Neural progenitor cell (in vitro differentiated cells): ENCODE data around the gene STK39.

Experiments used
- EZH2 ChIP-seq: fragments of 200-600 bp; sonication (generic); IDR thresholded peaks from 2 replicates; pipeline ENCODE4 v1.6.1; 2017; ENCODE audit warnings: antibody characterized with exemption, mild to moderate bottlenecking, moderate library complexity
- TF ChIP-seq, protein P1 (sequence below): fragments of 200-600 bp; sonication (generic); IDR thresholded peaks from 2 replicates; pipeline ENCODE4 v1.5.1; 2017; ENCODE audit warnings: antibody characterized with exemption, mild to moderate bottlenecking

DNA sequence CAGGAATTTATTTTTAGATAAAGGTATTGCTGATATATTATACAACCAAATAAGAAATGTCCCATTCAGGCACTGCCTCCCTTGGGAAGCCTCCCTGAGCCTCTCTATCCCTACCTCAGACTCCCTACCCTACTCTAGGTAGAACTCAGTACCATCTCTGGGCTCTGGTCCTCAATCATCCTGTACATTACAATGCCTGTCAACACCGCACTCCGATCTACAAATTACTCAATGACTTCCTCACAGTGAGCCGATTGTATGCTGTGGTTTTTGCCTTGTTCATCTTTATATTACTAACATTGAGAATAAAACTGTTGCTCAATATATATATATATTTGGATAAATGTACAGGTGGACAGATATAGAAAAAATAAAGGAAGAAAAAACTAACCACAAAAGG is 207.5 kb downstream of the STK39 start:
- TF ChIP-seq, protein P1, sequence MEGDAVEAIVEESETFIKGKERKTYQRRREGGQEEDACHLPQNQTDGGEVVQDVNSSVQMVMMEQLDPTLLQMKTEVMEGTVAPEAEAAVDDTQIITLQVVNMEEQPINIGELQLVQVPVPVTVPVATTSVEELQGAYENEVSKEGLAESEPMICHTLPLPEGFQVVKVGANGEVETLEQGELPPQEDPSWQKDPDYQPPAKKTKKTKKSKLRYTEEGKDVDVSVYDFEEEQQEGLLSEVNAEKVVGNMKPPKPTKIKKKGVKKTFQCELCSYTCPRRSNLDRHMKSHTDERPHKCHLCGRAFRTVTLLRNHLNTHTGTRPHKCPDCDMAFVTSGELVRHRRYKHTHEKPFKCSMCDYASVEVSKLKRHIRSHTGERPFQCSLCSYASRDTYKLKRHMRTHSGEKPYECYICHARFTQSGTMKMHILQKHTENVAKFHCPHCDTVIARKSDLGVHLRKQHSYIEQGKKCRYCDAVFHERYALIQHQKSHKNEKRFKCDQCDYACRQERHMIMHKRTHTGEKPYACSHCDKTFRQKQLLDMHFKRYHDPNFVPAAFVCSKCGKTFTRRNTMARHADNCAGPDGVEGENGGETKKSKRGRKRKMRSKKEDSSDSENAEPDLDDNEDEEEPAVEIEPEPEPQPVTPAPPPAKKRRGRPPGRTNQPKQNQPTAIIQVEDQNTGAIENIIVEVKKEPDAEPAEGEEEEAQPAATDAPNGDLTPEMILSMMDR = no peak
- no peak for TF ChIP-seq EZH2
